WTC11 (cell line): Measurements from ENCODE around the gene CNOT1. TPM values are rescaled to one million over a fixed set of nuclear protein-coding genes. Genes with fewer than 3 reads are reported as not detected.
A peak's percentile ranks its signal among the peaks of the same experiment; 100 is the strongest.
"Not testable (repeated sequence)": the region's sequence is repeated elsewhere in the genome, so short reads cannot be mapped to it uniquely, and the experiment has no call there.

Experiments used
- ATAC-seq: fragments of 200-7000 bp; cut with Tn5 transposase; 2 replicates; pipeline ENCODE4 v1.10.0; 2021; ENCODE audit warnings: mild to moderate bottlenecking, moderate library complexity
- CTCF ChIA-PET: fragments of 300-600 bp; sonication (Branson Sonifier 250); formaldehyde crosslinking; loops from one replicate; lab custom pipeline; 2021; ENCODE audit warnings: antibody characterized with exemption; lab: Charles Lee
- POLR2A ChIA-PET: fragments of 350-600 bp; sonication (Branson Sonifier 250); formaldehyde crosslinking; loops from one replicate; lab custom pipeline; 2021; ENCODE audit warnings: antibody characterized with exemption; lab: Charles Lee
- DNase-seq: peaks from one replicate; pipeline ENCODE4 v3.0.0; 2021; ENCODE audit warnings: low spot score
- H3K27ac Mint-ChIP-seq: 2 replicates; pipeline ENCODE4 v1.8.0; 2021; ENCODE audit warnings: mixed read lengths
- H3K27me3 Mint-ChIP-seq: 2 replicates; pipeline ENCODE4 v1.8.0; 2021; ENCODE audit warnings: low read depth, mild to moderate bottlenecking, moderate library complexity, mixed read lengths
- H3K36me3 Mint-ChIP-seq: 2 replicates; pipeline ENCODE4 v1.8.0; 2021; ENCODE audit warnings: mixed read lengths
- H3K4me1 Mint-ChIP-seq: 2 replicates; pipeline ENCODE4 v1.8.0; 2022; ENCODE audit warnings: mixed read lengths
- H3K4me3 Mint-ChIP-seq: 2 replicates; pipeline ENCODE4 v1.8.0; 2021; ENCODE audit warnings: mild to moderate bottlenecking, moderate library complexity, mixed read lengths
- H3K9me3 Mint-ChIP-seq: 2 replicates; pipeline ENCODE4 v1.8.0; 2021; ENCODE audit warnings: mixed read lengths
- ATF2 ChIP-seq: sonication (generic); formaldehyde crosslinking; IDR thresholded peaks from 2 replicates; pipeline ENCODE4 v1.8.1; 2022; ENCODE audit warnings: low read depth, missing genetic modification reagents, borderline replicate concordance
- CTCF ChIP-seq: fragments of 200-600 bp; IDR thresholded peaks from 2 replicates; pipeline ENCODE4 v1.8.0; 2022; ENCODE audit warnings: antibody characterized with exemption
- FOXP1 ChIP-seq: sonication (generic); formaldehyde crosslinking; IDR thresholded peaks from 2 replicates; pipeline ENCODE4 v1.8.0; 2022; ENCODE audit warnings: missing genetic modification reagents, mild to moderate bottlenecking, moderate library complexity, borderline replicate concordance
- GABPB1 ChIP-seq: sonication (generic); formaldehyde crosslinking; IDR thresholded peaks from 2 replicates; pipeline ENCODE4 v1.8.1; 2023; ENCODE audit warnings: mild to moderate bottlenecking, missing genetic modification reagents
- HMGA2 ChIP-seq: fragments of 250-450 bp; sonication (Bioruptor Pico); IDR thresholded peaks from 2 replicates; pipeline ENCODE4 v1.4.0; 2021; ENCODE audit warnings: mild to moderate bottlenecking, moderate library complexity
- JUN ChIP-seq: sonication (generic); formaldehyde crosslinking; IDR thresholded peaks from 2 replicates; pipeline ENCODE4 v1.8.0; 2023; ENCODE audit warnings: mild to moderate bottlenecking, missing genetic modification reagents
- NFYB ChIP-seq: sonication (generic); formaldehyde crosslinking; conservative IDR thresholded peaks from 2 replicates; pipeline ENCODE4 v1.8.0; 2022; ENCODE audit warnings: low read depth, missing genetic modification reagents
- SMAD4 ChIP-seq: sonication (generic); formaldehyde crosslinking; IDR thresholded peaks from 2 replicates; pipeline ENCODE4 v1.8.0; 2022; ENCODE audit warnings: mild to moderate bottlenecking, missing genetic modification reagents
- ZMAT4 ChIP-seq: fragments of 250-450 bp; sonication (Bioruptor Pico); IDR thresholded peaks from 2 replicates; pipeline ENCODE4 v1.9.0; 2021; ENCODE audit warnings: mild to moderate bottlenecking
- ZNF317 ChIP-seq: sonication (generic); formaldehyde crosslinking; IDR thresholded peaks from 2 replicates; pipeline ENCODE4 v1.8.1; 2023; ENCODE audit warnings: low read depth, mild to moderate bottlenecking, moderate library complexity, missing genetic modification reagents, borderline replicate concordance
- ZNF423 ChIP-seq: fragments of 250-450 bp; sonication (Bioruptor Pico); IDR thresholded peaks from 2 replicates; pipeline ENCODE4 v2.1.2; 2022; ENCODE audit warnings: mild to moderate bottlenecking, moderate library complexity
- total RNA-seq: library from RNA; stranded (reverse); gene quantifications from 3 replicates; pipeline ENCODE4 v1.2.3, GENCODE V29; 2021
- TF ChIP-seq, protein P1 (sequence below): sonication (generic); formaldehyde crosslinking; IDR thresholded peaks from 2 replicates; pipeline ENCODE4 v1.8.0; 2023; ENCODE audit warnings: missing genetic modification reagents
- TF ChIP-seq, protein P2 (sequence below): sonication (generic); formaldehyde crosslinking; IDR thresholded peaks from 2 replicates; pipeline ENCODE4 v1.8.1; 2023; ENCODE audit warnings: mild to moderate bottlenecking, missing genetic modification reagents, borderline replicate concordance

The CNOT1 gene
- total RNA-seq, 1 experiment from 2014 or later = 314 TPM

GRCh38 chr16:58661199-58661830, 31.7 kb upstream of the CNOT1 start:
- no peaks in the 10 kb centered on the region for H3K36me3 Mint-ChIP-seq
- no peaks in the 10 kb centered on the region; the same call in 1 of the 2 replicates for H3K27me3 Mint-ChIP-seq
- no peak overlapping the region for H3K4me3 Mint-ChIP-seq
- H3K9me3 Mint-ChIP-seq = no peaks in the 10 kb centered on the region
- H3K27ac Mint-ChIP-seq = no peak overlapping the region
- peak; percentile 23 for DNase-seq
- no peak for TF ChIP-seq ZMAT4 (CRISPR knock-in tag)
- 0 out of 2 replicates have a peak, but pooled peaks have one; percentile 13 for TF ChIP-seq CTCF
- TF ChIP-seq, all 79 proteins: peak for 1
- H3K4me1 Mint-ChIP-seq = no peaks in the 10 kb centered on the region
- ChIA-PET CTCF (interaction anchor here (0.6 to 2.7 kb wide), 32 partner anchors 9 to 539 kb away, joined by 3 to 38 read pairs (median 4); partner anchors contain the start of genes NDRG4, SETD6 and SLC38A7), POLR2A (interaction anchor here (0.6 to 1.0 kb wide), 3 partner anchors 9 to 39 kb away, joined by 3 to 8 read pairs (median 3); no protein-coding TSS in a partner anchor)
- peak; percentile 95 for ATAC-seq

GRCh38 chr16:58659911-58660310, 30.3 kb upstream of the CNOT1 start:
- DNase-seq, H3K36me3 Mint-ChIP-seq, H3K27me3 Mint-ChIP-seq, H3K4me3 Mint-ChIP-seq, H3K9me3 Mint-ChIP-seq, H3K27ac Mint-ChIP-seq, POLR2A ChIA-PET, ATAC-seq, H3K4me1 Mint-ChIP-seq: not testable (repeated sequence)
- CTCF ChIA-PET = interaction anchor here (1.3 to 2.1 kb wide), 3 partner anchors 25 to 160 kb away, joined by 4 to 13 read pairs (median 6); partner anchors contain the start of genes NDRG4 and SLC38A7

- no peak overlapping the region for H3K27ac Mint-ChIP-seq
- no peaks in the 10 kb centered on the region for H3K36me3 Mint-ChIP-seq
- H3K9me3 Mint-ChIP-seq = no peaks in the 10 kb centered on the region
- TF ChIP-seq NFYB (CRISPR knock-in tag) (no peak), HMGA2 (no peak), ATF2 (CRISPR knock-in tag) (no peak), ZNF317 (CRISPR knock-in tag) (no peak), GABPB1 (CRISPR knock-in tag) (no peak), ZNF423 (CRISPR knock-in tag) (no peak), CTCF (no peak), FOXP1 (CRISPR knock-in tag) (no peak), SMAD4 (no peak), JUN (CRISPR knock-in tag) (no peak)
- TF ChIP-seq, protein P1, sequence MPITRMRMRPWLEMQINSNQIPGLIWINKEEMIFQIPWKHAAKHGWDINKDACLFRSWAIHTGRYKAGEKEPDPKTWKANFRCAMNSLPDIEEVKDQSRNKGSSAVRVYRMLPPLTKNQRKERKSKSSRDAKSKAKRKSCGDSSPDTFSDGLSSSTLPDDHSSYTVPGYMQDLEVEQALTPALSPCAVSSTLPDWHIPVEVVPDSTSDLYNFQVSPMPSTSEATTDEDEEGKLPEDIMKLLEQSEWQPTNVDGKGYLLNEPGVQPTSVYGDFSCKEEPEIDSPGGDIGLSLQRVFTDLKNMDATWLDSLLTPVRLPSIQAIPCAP (CRISPR knock-in tag) = no peak
- TF ChIP-seq, protein P2, sequence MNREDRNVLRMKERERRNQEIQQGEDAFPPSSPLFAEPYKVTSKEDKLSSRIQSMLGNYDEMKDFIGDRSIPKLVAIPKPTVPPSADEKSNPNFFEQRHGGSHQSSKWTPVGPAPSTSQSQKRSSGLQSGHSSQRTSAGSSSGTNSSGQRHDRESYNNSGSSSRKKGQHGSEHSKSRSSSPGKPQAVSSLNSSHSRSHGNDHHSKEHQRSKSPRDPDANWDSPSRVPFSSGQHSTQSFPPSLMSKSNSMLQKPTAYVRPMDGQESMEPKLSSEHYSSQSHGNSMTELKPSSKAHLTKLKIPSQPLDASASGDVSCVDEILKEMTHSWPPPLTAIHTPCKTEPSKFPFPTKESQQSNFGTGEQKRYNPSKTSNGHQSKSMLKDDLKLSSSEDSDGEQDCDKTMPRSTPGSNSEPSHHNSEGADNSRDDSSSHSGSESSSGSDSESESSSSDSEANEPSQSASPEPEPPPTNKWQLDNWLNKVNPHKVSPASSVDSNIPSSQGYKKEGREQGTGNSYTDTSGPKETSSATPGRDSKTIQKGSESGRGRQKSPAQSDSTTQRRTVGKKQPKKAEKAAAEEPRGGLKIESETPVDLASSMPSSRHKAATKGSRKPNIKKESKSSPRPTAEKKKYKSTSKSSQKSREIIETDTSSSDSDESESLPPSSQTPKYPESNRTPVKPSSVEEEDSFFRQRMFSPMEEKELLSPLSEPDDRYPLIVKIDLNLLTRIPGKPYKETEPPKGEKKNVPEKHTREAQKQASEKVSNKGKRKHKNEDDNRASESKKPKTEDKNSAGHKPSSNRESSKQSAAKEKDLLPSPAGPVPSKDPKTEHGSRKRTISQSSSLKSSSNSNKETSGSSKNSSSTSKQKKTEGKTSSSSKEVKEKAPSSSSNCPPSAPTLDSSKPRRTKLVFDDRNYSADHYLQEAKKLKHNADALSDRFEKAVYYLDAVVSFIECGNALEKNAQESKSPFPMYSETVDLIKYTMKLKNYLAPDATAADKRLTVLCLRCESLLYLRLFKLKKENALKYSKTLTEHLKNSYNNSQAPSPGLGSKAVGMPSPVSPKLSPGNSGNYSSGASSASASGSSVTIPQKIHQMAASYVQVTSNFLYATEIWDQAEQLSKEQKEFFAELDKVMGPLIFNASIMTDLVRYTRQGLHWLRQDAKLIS (CRISPR knock-in tag) = no peak
- H3K27me3 Mint-ChIP-seq = peaks cover 13% of the 10 kb centered on the region
- no peak overlapping the region for H3K4me3 Mint-ChIP-seq
- peaks cover 5% of the 10 kb centered on the region for H3K4me1 Mint-ChIP-seq
- ChIA-PET CTCF (interaction anchor here (1.0 to 1.9 kb wide), 2 partner anchors 97 to 171 kb away, joined by 3 to 6 read pairs; no protein-coding TSS in a partner anchor), POLR2A (no interaction called here)
- ATAC-seq (no peak), DNase-seq (no peak)
Measured at GRCh38 chr16:58658796-58659211, 29.2 kb upstream of the CNOT1 start.
